KMS-11 (cell line): ENCODE data around the gene RAB21.

Experiments
- H2AFZ ChIP-seq: fragments of 200-600 bp; sonication (generic); 2 replicates; pipeline ENCODE4 v1.6.1; 2016; ENCODE audit warnings: antibody characterized with exemption, mixed run types, low read depth
- H3K27ac ChIP-seq: fragments of 200-600 bp; sonication (generic); 2 replicates; pipeline ENCODE4 v1.6.1; 2016; ENCODE audit warnings: mild to moderate bottlenecking, mixed run types
- H3K27me3 ChIP-seq: fragments of 200-600 bp; sonication (generic); 2 replicates; pipeline ENCODE4 v1.6.1; 2017; ENCODE audit warnings: mild to moderate bottlenecking, low read depth, mixed run types, moderate library complexity; ENCODE audit not compliant: insufficient read depth
- H3K36me3 ChIP-seq: fragments of 200-600 bp; sonication (generic); 2 replicates; pipeline ENCODE4 v1.6.1; 2017; ENCODE audit warnings: mild to moderate bottlenecking, mixed run types; ENCODE audit not compliant: insufficient read depth
- H3K4me1 ChIP-seq: fragments of 200-600 bp; sonication (generic); 2 replicates; pipeline ENCODE4 v1.6.1; 2016; ENCODE audit warnings: mild to moderate bottlenecking, low read depth, mixed run types; ENCODE audit not compliant: poor library complexity, severe bottlenecking
- H3K4me2 ChIP-seq: fragments of 200-600 bp; sonication (generic); 2 replicates; pipeline ENCODE4 v1.7.0; 2016; ENCODE audit warnings: mild to moderate bottlenecking, mixed run types
- H3K4me3 ChIP-seq: fragments of 200-600 bp; sonication (generic); IDR thresholded peaks from 2 replicates; pipeline ENCODE4 v1.6.1; 2017; ENCODE audit warnings: low read depth, low read length, mixed read lengths; ENCODE audit not compliant: insufficient read depth
- H3K79me2 ChIP-seq: fragments of 200-600 bp; sonication (generic); 2 replicates; pipeline ENCODE4 v1.6.1; 2016; ENCODE audit warnings: low read depth, mixed run types; ENCODE audit not compliant: insufficient read depth
- H3K9ac ChIP-seq: fragments of 200-600 bp; sonication (generic); 2 replicates; pipeline ENCODE4 v1.6.1; 2016; ENCODE audit warnings: mild to moderate bottlenecking, mixed run types
- H4K20me1 ChIP-seq: fragments of 200-600 bp; sonication (generic); 2 replicates; pipeline ENCODE4 v1.6.1; 2016; ENCODE audit warnings: mild to moderate bottlenecking, mixed run types; ENCODE audit not compliant: insufficient read depth
- CTCF ChIP-seq: fragments of 200-600 bp; sonication (generic); conservative IDR thresholded peaks from 2 replicates; pipeline ENCODE4 v1.6.1; 2017; ENCODE audit warnings: low read depth, mild to moderate bottlenecking, antibody characterized with exemption, low read length, moderate library complexity, mixed read lengths

RAB21 gene

GRCh38 chr12:71782017-71782416, 27.4 kb downstream of the RAB21 start:
- H3K4me1 ChIP-seq, result peaks cover 7% of the 10 kb centered on the region
- no peak overlapping the region for H3K4me2 ChIP-seq
- no peaks in the 10 kb centered on the region for H4K20me1 ChIP-seq
- H3K27me3 ChIP-seq, result no peaks in the 10 kb centered on the region
- H2AFZ ChIP-seq, result no peak overlapping the region
- no peak overlapping the region for H3K9ac ChIP-seq
- H3K79me2 ChIP-seq, result no peaks in the 10 kb centered on the region
- no peak for TF ChIP-seq CTCF
- H3K27ac ChIP-seq, result no peak overlapping the region
- H3K4me3 ChIP-seq, result no peak overlapping the region
- peaks cover 8% of the 10 kb centered on the region; the same call in 1 of the 2 replicates for H3K36me3 ChIP-seq

- Histone ChIP-seq H2AFZ (no peak overlapping the region), H3K4me3 (no peak overlapping the region), H3K79me2 (no peaks in the 10 kb centered on the region), H3K4me1 (no peaks in the 10 kb centered on the region), H3K27ac (no peak overlapping the region), H4K20me1 (no peaks in the 10 kb centered on the region), H3K36me3 (peaks cover 11% of the 10 kb centered on the region; the same call in 1 of the 2 replicates), H3K27me3 (no peaks in the 10 kb centered on the region), H3K4me2 (no peak overlapping the region), H3K9ac (no peak overlapping the region)
- no peak for TF ChIP-seq CTCF
These were observed 32.2 kb downstream of the RAB21 start for GRCh38 chr12:71786829-71787228.

- H3K9ac ChIP-seq, result no peak overlapping the region
- no peaks in the 10 kb centered on the region for H3K79me2 ChIP-seq
- no peak overlapping the region for H3K4me3 ChIP-seq
- no peaks in the 10 kb centered on the region for H3K4me1 ChIP-seq
- no peak overlapping the region for H3K4me2 ChIP-seq
- no peak overlapping the region for H3K27ac ChIP-seq
- no peak for TF ChIP-seq CTCF
- H3K27me3 ChIP-seq, result no peaks in the 10 kb centered on the region
- H2AFZ ChIP-seq, result no peak overlapping the region
- no peaks in the 10 kb centered on the region for H4K20me1 ChIP-seq
- peaks cover 11% of the 10 kb centered on the region; the same call in 1 of the 2 replicates for H3K36me3 ChIP-seq
These were observed 32.9 kb downstream of the RAB21 start for GRCh38 chr12:71787580-71787979.

- no peaks in the 10 kb centered on the region for H3K4me1 ChIP-seq
- no peak overlapping the region for H3K4me3 ChIP-seq
- H4K20me1 ChIP-seq, result no peaks in the 10 kb centered on the region
- no peak for TF ChIP-seq CTCF
- no peak overlapping the region for H3K27ac ChIP-seq
- H2AFZ ChIP-seq, result no peak overlapping the region
- no peaks in the 10 kb centered on the region for H3K79me2 ChIP-seq
- no peak overlapping the region for H3K4me2 ChIP-seq
- no peaks in the 10 kb centered on the region for H3K27me3 ChIP-seq
- peaks cover 11% of the 10 kb centered on the region; the same call in 1 of the 2 replicates for H3K36me3 ChIP-seq
- H3K9ac ChIP-seq, result no peak overlapping the region
These were observed 35.7 kb downstream of the RAB21 start for GRCh38 chr12:71790331-71790730.
